GM19328 (cell line): ENCODE measurements around the gene PRR36.
A peak's percentile ranks its signal among the peaks of the same experiment; 100 is the strongest.
"Not testable (repeated sequence)": the region's sequence is repeated elsewhere in the genome, so short reads cannot be mapped to it uniquely, and the experiment has no call there.

Experiments used
- ATAC-seq: cut with Tn5 transposase; IDR thresholded peaks from one replicate; pipeline ENCODE4 v1.9.1; 2021; ENCODE audit warnings: mild to moderate bottlenecking, moderate library complexity; ENCODE audit not compliant: unreplicated experiment

PRR36 gene

GRCh38 chr19:7874076-7874896 is at the start of gene PRR36:
Gene PRR36, minus strand, starts transcription at chr19:7874390. Its CDS starts 701 bp downstream, at chr19:7873689.
- no peak for ATAC-seq

- ATAC-seq, result no peak
Observed at GRCh38 chr19:7923295-7924191, 49.4 kb upstream of the PRR36 start.

- ATAC-seq, result no peak
Observed at GRCh38 chr19:7922836-7923195, 48.6 kb upstream of the PRR36 start.

GRCh38 chr19:7921967-7922835 is 48.0 kb upstream of the PRR36 start:
- no peak for ATAC-seq

GRCh38 chr19:7921302-7921966 is 47.2 kb upstream of the PRR36 start:
- ATAC-seq, result no peak

GRCh38 chr19:7920519-7921301 is 46.5 kb upstream of the PRR36 start:
- peak; percentile 45 for ATAC-seq

- ATAC-seq, result peak; percentile 51
Observed at GRCh38 chr19:7919610-7920518, 45.7 kb upstream of the PRR36 start, which contains the start of gene SNAPC2. Gene SNAPC2, plus strand, starts transcription at chr19:7920338. Its CDS starts 29 bp downstream, at chr19:7920367.

GRCh38 chr19:7918615-7919421 is 44.6 kb upstream of the PRR36 start:
- no peak for ATAC-seq

- ATAC-seq, result not testable (repeated sequence)
Observed at GRCh38 chr19:7918062-7918614, 43.9 kb upstream of the PRR36 start.

- ATAC-seq, result no peak
Observed at GRCh38 chr19:7917267-7918061, 43.3 kb upstream of the PRR36 start.

GRCh38 chr19:7916955-7917266 is 42.7 kb upstream of the PRR36 start:
- no peak for ATAC-seq

- ATAC-seq, result no peak
Observed at GRCh38 chr19:7916103-7916954, 42.1 kb upstream of the PRR36 start.

GRCh38 chr19:7915250-7916102 is 41.3 kb upstream of the PRR36 start:
- ATAC-seq, result no peak

- ATAC-seq, result no peak
Observed at GRCh38 chr19:7914598-7915045, 40.4 kb upstream of the PRR36 start, which contains the start of gene TGFBR3L. Gene TGFBR3L, plus strand, starts transcription at chr19:7914830.

GRCh38 chr19:7914099-7914498 is 39.9 kb upstream of the PRR36 start:
- ATAC-seq, result no peak
